Activated naive CD4-positive, alpha-beta T cell treated with anti-CD3 and anti-CD28 coated beads, Interleukin-2, amount 50 U/mL, for 24 hours (primary cell): ENCODE data around the gene OCIAD2.
"Not testable (repeated sequence)": the region's sequence is repeated elsewhere in the genome, so short reads cannot be mapped to it uniquely, and the experiment has no call there.

Source experiments
- H3K27ac Mint-ChIP-seq: one replicate; pipeline ENCODE4 v1.8.0; 2021; ENCODE audit warnings: mild to moderate bottlenecking, mixed read lengths
- H3K27me3 Mint-ChIP-seq: one replicate; pipeline ENCODE4 v1.8.0; 2021; ENCODE audit warnings: mixed read lengths
- H3K36me3 Mint-ChIP-seq: one replicate; pipeline ENCODE4 v1.8.0; 2021; ENCODE audit warnings: mixed read lengths
- H3K4me1 Mint-ChIP-seq: one replicate; pipeline ENCODE4 v1.8.0; 2021; ENCODE audit warnings: mixed read lengths
- H3K4me3 Mint-ChIP-seq: one replicate; pipeline ENCODE4 v1.8.0; 2021; ENCODE audit warnings: mild to moderate bottlenecking, mixed read lengths
- H3K9me3 Mint-ChIP-seq: one replicate; pipeline ENCODE4 v1.8.0; 2021; ENCODE audit warnings: mixed read lengths

OCIAD2 gene

DNA sequence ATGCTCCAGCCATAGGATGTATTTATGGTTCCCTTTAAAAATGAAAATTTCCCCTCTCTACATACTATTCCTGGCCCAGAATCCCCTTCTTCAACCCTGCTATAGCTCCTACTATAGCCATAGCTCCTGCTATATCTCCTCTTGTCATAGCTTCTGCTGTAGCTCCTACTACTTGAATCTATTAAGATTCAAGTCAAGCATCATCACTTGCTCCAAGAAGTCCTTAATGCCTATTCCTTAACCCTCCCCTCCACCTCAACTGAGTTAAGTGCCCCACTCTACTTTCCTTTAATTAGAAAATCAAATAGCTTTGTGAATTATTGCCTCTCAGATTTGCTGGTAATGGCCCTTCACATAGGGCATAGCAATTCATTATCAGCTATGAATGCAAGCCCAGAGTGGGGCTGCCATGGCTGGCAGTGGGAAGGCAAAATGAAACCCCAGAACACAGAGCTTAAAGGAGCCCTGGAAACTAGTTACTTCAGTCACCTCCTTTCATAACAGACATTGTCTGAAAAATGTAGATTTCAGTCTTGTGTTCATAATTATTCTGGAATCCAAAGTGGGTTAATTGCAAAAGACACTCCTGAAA lies 15.4 kb downstream of the OCIAD2 start:
- Mint-ChIP-seq H3K4me1 (no peaks in the 10 kb centered on the region), H3K4me3 (no peak overlapping the region), H3K27me3 (no peaks in the 10 kb centered on the region), H3K27ac (no peak overlapping the region), H3K36me3 (peaks cover 43% of the 10 kb centered on the region), H3K9me3 (no peaks in the 10 kb centered on the region)

DNA sequence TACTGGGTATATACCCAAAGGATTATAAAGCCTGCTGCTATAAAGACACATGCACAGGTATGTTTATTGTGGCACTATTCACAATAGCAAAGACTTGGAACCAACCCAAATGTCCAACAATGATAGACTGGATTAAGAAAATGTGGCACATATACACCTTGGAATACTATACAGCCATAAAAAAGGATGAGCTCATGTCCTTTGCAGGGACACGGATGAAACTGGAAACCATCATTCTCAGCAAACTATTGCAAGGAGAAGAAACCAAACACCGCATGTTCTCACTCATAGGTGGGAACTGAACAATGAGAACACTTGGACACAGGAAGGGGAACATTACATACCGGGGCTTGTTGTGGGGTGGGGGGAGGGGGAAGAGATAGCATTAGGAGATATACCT lies 16.8 kb downstream of the OCIAD2 start:
- H3K4me3 Mint-ChIP-seq = not testable (repeated sequence)

DNA sequence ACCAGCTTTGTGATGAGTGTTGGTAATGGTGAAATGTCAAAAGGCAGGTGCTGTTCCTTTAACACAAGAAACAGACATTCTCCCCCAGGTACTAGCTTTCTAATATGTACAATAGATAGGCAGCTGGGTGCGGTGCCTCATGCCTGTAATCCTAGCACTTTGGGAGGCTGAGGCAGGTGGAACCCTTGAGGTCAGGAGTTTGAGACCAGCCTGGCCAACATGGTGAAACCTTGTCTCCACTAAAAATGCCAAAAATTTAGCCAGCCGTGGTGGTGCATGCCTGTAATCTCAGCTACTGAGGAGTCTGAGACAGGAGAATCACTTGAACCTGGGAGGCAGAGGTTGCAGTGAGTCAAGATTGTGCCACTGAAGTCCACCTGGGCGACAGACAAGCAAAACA lies 24.9 kb downstream of the OCIAD2 start:
- H3K27ac Mint-ChIP-seq, H3K27me3 Mint-ChIP-seq, H3K36me3 Mint-ChIP-seq, H3K4me3 Mint-ChIP-seq, H3K9me3 Mint-ChIP-seq, H3K4me1 Mint-ChIP-seq: not testable (repeated sequence)

More for the DNA sequence above, 16.8 kb downstream of the OCIAD2 start:
- H3K27ac Mint-ChIP-seq, H3K27me3 Mint-ChIP-seq, H3K4me1 Mint-ChIP-seq, H3K9me3 Mint-ChIP-seq: not testable (repeated sequence)
- H3K36me3 Mint-ChIP-seq = peaks cover 37% of the 10 kb centered on the region

DNA sequence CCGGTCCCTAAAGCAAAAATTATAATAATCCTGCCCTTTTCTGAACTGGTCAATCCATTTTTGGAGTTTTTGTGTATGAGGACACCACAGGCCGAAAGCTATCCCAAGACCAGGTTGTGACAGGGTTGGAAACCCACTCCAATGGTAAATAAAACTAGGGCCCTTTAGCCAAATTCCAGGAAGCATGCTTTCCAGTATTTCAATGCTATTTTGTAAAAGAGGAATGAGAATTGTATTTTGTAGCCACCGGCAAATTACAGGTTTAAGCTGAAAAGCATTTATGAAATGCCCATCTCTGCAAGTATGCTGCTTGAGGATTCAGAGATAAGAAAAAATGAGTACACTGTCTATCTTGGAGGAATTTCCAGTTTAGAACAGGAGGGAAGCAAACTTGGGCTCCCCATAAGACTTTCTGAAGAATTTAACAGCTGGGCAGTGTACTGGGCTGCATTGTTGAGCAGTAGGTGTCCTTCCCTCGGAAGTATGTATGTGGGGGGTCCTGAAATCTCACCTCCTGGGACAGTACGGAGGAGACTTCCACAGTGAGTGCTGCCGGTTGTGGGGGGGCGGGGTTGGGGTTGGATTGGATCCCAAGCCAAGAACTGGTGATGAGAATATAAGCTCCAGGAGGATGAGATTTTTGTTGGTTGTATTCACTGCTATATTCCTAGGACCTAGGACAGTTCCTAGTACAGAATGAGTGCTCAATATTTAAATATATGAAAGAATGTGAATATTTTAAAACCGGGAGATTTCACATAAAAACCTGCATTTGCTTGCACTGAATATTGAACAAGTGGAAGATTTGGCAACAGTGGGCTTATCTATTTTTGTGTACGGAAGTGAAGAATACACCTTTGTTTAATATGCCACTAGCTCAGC lies 26.8 kb downstream of the OCIAD2 start:
- Mint-ChIP-seq H3K36me3 (peaks cover 8% of the 10 kb centered on the region), H3K9me3 (peaks cover 5% of the 10 kb centered on the region), H3K4me1 (no peaks in the 10 kb centered on the region), H3K27me3 (no peaks in the 10 kb centered on the region), H3K27ac (no peak overlapping the region), H3K4me3 (no peak overlapping the region)

DNA sequence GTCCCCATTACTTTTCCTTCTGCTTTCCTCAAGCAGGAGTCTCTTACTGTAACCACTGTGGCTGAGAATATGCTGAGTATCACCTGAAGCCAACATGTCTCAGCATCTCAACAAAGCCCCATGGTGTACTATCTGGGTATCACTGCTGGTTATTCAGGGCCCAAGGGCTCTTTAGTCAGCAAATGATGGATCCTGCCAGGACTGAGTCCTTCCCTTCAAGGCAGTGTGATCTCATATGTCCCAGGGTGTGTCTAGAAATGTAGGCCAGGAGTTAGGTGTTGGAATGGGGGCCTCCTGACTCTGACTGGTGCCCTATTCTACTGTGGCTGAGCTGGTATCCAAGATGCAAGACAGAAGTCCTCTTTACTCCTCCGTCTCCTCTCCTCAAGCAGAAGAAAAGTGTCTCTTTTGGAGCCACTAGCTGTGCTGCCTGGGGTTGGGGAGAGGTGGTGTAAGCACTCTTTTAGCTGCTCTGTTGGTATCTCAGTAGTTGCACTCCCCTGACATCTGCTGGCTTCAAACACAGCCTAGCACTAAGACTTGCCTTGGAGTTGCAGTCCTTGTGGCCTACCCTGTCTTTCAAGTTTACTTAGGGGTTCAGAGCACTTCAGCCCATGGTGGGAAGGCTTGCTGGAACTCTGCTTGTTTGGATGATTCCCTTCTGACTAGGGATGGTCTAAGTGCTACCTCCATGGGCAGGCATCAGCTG lies 28.6 kb downstream of the OCIAD2 start:
- Mint-ChIP-seq H3K9me3 (peaks cover 8% of the 10 kb centered on the region), H3K27ac (no peak overlapping the region), H3K4me3 (no peak overlapping the region), H3K27me3 (no peaks in the 10 kb centered on the region), H3K4me1 (no peaks in the 10 kb centered on the region), H3K36me3 (peaks cover 10% of the 10 kb centered on the region)

DNA sequence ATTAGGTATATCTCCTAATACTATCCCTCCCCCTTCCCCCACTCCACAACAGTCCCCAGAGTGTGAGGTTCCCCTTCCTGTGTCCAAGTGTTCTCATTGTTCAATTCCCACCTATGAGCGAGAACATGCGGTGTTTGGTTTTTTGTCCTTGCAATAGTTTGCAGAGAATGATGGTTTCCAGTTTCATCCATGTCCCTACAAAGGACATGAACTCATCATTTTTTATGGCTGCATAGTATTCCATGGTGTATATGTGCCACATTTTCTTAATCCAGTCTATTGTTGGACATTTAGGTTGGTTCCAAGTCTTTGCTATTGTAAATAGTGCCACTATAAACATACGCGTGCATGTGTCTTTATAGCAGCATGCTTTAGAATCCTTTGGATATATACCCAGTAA lies 41.9 kb downstream of the OCIAD2 start:
- not testable (repeated sequence) for H3K4me1 Mint-ChIP-seq, H3K4me3 Mint-ChIP-seq, H3K27me3 Mint-ChIP-seq, H3K9me3 Mint-ChIP-seq, H3K27ac Mint-ChIP-seq, H3K36me3 Mint-ChIP-seq

DNA sequence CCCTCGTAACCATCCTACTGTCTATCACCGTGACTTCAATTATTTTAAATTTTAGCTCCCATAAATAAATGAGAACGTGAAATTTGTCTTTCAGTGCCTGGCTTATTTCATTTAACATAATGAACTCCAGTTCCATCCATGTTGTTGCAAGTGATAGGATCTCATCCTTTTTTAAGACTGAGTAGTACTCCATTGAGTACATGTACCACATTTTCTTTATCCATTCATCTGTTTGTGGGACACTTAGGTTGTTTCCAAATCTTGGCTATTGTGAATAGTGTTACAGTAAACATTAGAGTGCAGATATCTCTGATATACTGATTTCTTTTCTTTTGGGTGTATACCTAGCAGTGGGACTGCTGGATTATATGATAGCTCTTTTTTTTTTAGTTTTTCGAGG lies 42.8 kb downstream of the OCIAD2 start:
- no peak overlapping the region for H3K27ac Mint-ChIP-seq
- no peaks in the 10 kb centered on the region for H3K4me1 Mint-ChIP-seq
- H3K36me3 Mint-ChIP-seq = peaks cover 7% of the 10 kb centered on the region
- no peak overlapping the region for H3K4me3 Mint-ChIP-seq
- H3K9me3 Mint-ChIP-seq = no peaks in the 10 kb centered on the region
- no peaks in the 10 kb centered on the region for H3K27me3 Mint-ChIP-seq

DNA sequence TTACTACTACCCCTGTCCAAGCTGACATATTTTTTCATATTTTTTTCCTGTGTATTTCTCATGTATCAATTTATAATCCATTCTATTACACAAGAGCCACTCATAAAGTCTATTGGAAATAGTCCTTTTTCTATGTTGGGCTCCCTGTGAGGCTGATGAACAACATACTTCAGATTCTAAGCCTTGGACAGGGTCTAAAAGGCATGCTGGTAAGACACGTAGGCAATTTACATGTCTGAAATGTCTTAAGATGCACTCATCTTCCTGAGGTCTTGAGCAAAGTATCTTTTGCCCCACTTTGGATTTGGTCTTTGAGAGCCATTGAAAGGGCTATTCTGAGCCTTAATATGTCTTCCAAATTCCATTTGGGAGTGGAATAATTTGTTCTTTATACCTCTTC lies 43.9 kb downstream of the OCIAD2 start:
- Mint-ChIP-seq H3K4me3 (no peak overlapping the region), H3K27ac (peak overlapping the region; percentile 65), H3K9me3 (no peaks in the 10 kb centered on the region), H3K4me1 (peaks cover 3% of the 10 kb centered on the region), H3K36me3 (peaks cover 7% of the 10 kb centered on the region), H3K27me3 (no peaks in the 10 kb centered on the region)

DNA sequence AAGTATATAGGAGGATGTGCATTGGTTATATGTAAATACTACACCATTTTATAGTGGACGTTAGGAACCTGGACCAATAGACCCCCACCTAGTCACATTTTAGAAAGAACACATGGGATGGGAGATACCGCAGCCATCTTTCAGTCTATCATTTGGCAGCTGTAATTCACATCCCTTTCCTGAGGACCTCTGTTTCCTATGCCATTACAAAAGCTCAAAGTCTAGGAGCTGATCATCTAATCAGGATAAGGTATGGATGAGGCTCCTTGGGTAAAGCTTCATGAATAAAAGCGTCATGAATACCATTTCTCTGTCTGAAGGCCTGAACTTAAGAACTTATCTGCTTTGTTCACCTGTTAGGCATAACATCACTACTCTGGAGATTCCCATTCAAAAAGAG lies 44.5 kb downstream of the OCIAD2 start:
- Mint-ChIP-seq H3K27ac (no peak overlapping the region), H3K9me3 (no peaks in the 10 kb centered on the region), H3K36me3 (peaks cover 6% of the 10 kb centered on the region), H3K27me3 (no peaks in the 10 kb centered on the region), H3K4me3 (no peak overlapping the region), H3K4me1 (peaks cover 3% of the 10 kb centered on the region)

DNA sequence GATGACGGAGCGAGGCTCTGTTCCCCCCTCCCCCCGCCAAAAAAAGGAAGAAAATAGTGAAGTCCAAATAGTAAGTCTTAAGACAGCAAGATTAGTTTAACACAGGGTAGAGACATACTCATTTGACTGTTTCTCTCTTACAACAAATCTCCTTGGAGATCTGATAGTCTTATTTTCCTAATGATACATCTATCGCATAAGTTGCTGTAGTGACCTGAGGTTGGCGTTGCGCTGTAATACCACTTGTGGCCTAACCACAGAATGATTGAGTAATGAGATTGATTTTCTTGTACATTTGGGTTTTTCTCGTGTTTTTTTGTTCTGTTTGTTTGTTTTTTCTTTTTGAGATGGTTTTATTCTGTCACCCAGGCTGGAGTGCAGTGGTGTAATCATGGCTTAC lies 48.4 kb downstream of the OCIAD2 start:
- Mint-ChIP-seq H3K4me3 (no peak overlapping the region), H3K27me3 (no peaks in the 10 kb centered on the region), H3K27ac (no peak overlapping the region), H3K36me3 (peaks cover 9% of the 10 kb centered on the region), H3K4me1 (peaks cover 13% of the 10 kb centered on the region), H3K9me3 (no peaks in the 10 kb centered on the region)

DNA sequence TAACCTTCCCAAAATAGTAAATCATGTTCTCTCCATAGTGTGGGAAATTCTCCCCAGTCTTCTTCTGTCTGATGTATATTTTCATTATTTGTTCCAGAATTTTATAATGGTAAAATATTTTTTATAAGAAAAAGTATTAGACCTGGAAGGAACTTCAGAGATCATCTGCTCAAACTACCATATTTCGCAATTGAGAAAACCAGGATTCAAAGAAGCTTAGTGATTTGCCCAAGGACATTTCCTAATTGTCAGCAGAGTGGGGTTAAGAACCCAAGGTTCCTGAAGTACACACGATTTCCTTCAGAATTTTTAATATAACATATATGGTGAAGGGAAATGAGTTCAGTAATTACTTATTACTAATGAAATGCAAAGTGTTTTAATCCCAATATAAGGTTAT lies 51.6 kb downstream of the OCIAD2 start:
- no peaks in the 10 kb centered on the region for H3K27me3 Mint-ChIP-seq
- H3K27ac Mint-ChIP-seq = no peak overlapping the region
- no peak overlapping the region for H3K4me3 Mint-ChIP-seq
- no peaks in the 10 kb centered on the region for H3K9me3 Mint-ChIP-seq
- peaks cover 23% of the 10 kb centered on the region for H3K4me1 Mint-ChIP-seq
- H3K36me3 Mint-ChIP-seq = peaks cover 11% of the 10 kb centered on the region

DNA sequence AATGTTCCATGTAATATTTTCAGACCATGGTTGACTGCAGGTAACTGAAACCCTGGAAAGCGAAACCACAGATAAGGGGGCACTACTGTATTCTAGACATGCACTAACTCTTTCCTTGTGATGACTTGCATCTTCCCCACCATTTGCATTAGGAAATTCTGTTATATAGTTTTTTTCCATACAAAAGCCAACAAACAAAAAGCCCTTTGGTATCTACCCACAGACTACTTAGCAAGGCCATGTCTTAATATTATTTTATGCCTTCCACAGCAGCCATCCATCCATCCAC lies 52.2 kb downstream of the OCIAD2 start:
- no peaks in the 10 kb centered on the region for H3K27me3 Mint-ChIP-seq
- peak overlapping the region; percentile 83 for H3K27ac Mint-ChIP-seq
- H3K36me3 Mint-ChIP-seq = peaks cover 11% of the 10 kb centered on the region
- no peaks in the 10 kb centered on the region for H3K9me3 Mint-ChIP-seq
- H3K4me1 Mint-ChIP-seq = peaks cover 23% of the 10 kb centered on the region
- H3K4me3 Mint-ChIP-seq = no peak overlapping the region

DNA sequence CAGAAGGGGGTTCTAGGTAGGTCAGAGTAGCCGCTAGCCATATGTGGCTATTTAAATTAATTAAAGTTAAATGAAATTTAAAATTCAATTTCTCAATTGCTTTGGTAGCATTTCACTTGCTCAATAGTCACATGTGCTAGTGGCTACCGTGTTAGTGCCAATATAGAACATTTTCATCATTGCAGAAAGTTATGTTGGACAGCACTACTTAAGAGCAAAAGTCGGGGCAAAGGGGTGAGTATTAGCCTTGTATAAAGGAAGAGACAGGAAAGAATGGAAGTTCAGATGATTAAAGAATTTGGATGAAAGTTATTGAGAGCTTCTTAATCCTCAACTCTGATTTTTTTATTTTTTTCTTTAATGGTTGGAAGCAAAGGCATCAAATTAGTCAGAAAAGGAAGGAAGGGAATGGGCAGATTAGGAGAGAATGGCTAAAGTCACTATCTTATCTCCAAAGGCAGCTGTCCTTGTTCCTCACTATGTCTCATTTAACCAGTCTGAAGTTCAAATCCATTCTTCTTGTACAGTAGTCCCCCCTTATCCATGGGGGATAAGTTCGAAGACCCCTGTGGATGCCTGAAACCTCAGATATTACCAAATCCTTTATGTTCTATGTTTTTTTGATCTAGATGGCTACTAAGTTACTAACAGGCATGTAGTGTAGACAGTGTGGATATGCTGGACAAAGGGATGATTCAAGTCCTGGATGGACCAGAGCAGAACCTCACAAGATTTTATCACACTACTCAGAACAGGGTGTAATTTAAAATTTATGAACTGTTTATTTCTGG lies 52.8 kb downstream of the OCIAD2 start:
- Mint-ChIP-seq H3K27ac (no peak overlapping the region), H3K4me3 (no peak overlapping the region), H3K9me3 (no peaks in the 10 kb centered on the region), H3K4me1 (peaks cover 23% of the 10 kb centered on the region), H3K27me3 (no peaks in the 10 kb centered on the region), H3K36me3 (peaks cover 13% of the 10 kb centered on the region)

DNA sequence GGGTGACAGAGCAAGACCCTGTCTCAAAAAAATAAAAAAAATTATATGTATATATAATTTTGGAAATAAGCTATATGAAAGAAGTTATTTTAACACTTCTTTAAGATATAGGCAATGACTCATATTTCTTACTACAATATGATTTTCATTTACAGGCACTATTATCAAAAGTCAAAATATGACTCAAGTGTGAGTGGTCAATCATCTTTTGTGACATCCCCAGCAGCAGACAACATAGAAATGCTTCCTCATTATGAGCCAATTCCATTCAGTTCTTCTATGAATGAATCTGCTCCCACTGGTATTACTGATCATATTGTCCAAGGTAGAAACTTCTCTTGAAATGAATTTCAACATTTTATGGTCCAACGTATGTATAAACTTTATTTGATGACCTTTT lies 54.9 kb downstream of the OCIAD2 start:
- H3K4me1 Mint-ChIP-seq = peaks cover 23% of the 10 kb centered on the region
- H3K36me3 Mint-ChIP-seq = peaks cover 21% of the 10 kb centered on the region
- H3K27ac Mint-ChIP-seq = peak overlapping the region; percentile 20

DNA sequence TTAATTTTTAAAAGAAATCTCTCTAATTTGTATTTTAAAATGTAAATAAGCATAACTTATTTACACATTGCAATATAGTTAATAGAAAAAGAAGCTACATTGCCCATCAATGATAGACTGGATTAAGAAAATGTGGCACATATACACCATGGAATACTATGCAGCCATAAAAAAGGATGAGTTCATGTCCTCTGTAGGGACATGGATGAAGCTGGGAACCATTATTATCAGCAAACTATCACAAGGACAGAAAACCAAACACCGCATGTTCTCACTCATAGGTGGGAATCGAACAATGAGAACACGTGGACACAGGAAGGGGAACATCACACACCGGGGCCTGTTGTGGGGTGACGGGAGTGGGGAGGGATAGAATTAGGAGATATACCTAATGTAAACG lies 57.8 kb downstream of the OCIAD2 start:
- not testable (repeated sequence) for H3K9me3 Mint-ChIP-seq, H3K27ac Mint-ChIP-seq, H3K27me3 Mint-ChIP-seq, H3K4me3 Mint-ChIP-seq
- H3K36me3 Mint-ChIP-seq = peaks cover 34% of the 10 kb centered on the region
- peaks cover 20% of the 10 kb centered on the region for H3K4me1 Mint-ChIP-seq

More for the DNA sequence above, 54.9 kb downstream of the OCIAD2 start:
- Mint-ChIP-seq H3K27me3 (no peaks in the 10 kb centered on the region), H3K4me3 (no peak overlapping the region), H3K9me3 (no peaks in the 10 kb centered on the region)

DNA sequence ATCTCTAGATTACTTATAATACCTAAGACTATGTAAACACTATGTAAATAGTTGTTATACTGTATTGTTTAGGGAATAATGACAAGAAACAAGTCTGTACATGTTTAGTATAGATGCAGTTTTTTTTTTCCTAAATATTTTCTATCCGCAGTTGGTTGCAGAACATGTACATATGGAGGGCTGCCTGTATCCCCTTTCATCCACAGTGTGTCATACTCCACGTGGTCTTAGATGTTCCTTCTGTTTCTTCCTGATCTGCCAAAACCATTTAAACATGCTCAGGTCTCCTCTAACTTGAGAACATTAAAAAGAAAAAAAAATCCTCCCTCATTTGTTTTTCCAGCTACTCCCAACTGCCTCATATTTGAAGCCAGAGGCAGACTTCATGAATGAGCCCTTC lies 61.7 kb downstream of the OCIAD2 start:
- peaks cover 31% of the 10 kb centered on the region for H3K36me3 Mint-ChIP-seq
- H3K27ac Mint-ChIP-seq = no peak overlapping the region
- H3K4me1 Mint-ChIP-seq = peaks cover 15% of the 10 kb centered on the region
- H3K4me3 Mint-ChIP-seq = no peak overlapping the region
- no peaks in the 10 kb centered on the region for H3K27me3 Mint-ChIP-seq
- no peaks in the 10 kb centered on the region for H3K9me3 Mint-ChIP-seq
